Measurements from ENCODE around the gene ATF1. TPM values are rescaled to one million over a fixed set of nuclear protein-coding genes. Genes with fewer than 3 reads are reported as not detected.
A peak's percentile ranks its signal among the peaks of the same experiment; 100 is the strongest.
"Not testable (repeated sequence)": the region's sequence is repeated elsewhere in the genome, so short reads cannot be mapped to it uniquely, and the experiment has no call there.

The ATF1 gene
- polyA plus RNA-seq, 1 donor, result 35.3 TPM

DNA sequence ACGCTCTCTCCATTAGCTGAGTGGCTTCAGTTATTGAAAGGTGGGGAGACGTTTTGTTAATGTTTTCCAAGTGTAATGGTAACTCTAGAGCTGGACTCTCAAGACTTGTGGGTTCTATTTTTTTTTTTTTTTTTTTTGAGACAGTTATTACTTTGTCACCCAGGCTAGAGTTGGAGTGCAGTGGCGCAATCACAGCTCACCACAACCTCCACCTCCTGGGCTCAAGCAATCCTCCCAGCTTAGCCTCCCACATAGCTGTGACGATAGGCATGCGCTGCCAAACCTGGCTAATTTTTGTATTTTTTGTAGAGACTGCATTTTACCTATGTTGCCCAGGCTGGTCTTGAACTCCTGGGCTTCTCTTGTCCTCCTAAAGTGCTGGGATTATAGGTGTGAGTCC lies 26.2 kb downstream of the ATF1 start:
- Histone ChIP-seq H3K4me3 (ENCODE audit: low read length) (no peak overlapping the region), H3K9me3 (ENCODE audit: control insufficient read depth, low read depth, low read length) (peaks cover 3% of the 10 kb centered on the region), H3K27ac (ENCODE audit: low read length) (no peak overlapping the region), H3K27me3 (ENCODE audit: control insufficient read depth, insufficient read depth, low read length) (no peaks in the 10 kb centered on the region), H3K4me1 (ENCODE audit: control insufficient read depth, insufficient read depth, low read length) (no peaks in the 10 kb centered on the region), H3K36me3 (ENCODE audit: control insufficient read depth, insufficient read depth, low read length) (peaks cover 6% of the 10 kb centered on the region)
- no peak for DNase-seq
- WGBS (ENCODE audit: insufficient coverage, low lambda C conversion rate), result no CpG with 5 or more reads among the region's 5 CpGs

DNA sequence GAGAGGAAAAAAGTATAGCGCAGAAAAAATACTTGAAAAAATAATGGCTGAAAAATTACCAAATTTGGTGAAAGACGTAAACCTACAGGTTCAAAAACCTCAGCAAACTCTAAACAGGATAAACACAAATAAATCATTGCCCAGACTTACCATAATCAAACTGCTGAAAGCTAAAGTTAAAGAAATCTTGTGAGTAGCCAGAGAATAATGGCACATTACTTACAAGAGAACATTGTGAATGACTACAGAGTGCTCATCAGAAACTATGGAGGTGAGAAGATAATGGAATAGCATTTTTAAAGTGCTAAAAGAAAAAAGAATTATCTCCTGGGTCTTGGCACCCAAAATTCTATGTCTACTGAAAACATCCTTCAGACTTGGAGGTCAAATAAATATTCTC lies 36.0 kb downstream of the ATF1 start:
- Histone ChIP-seq H3K4me3 (ENCODE audit: low read length) (no peak overlapping the region), H3K4me1 (ENCODE audit: control insufficient read depth, insufficient read depth, low read length) (no peaks in the 10 kb centered on the region), H3K27me3 (ENCODE audit: control insufficient read depth, insufficient read depth, low read length) (no peaks in the 10 kb centered on the region), H3K9me3 (ENCODE audit: control insufficient read depth, low read depth, low read length) (peaks cover 15% of the 10 kb centered on the region), H3K27ac (ENCODE audit: low read length) (no peak overlapping the region), H3K36me3 (ENCODE audit: control insufficient read depth, insufficient read depth, low read length) (peaks cover 43% of the 10 kb centered on the region)
- WGBS (ENCODE audit: insufficient coverage, low lambda C conversion rate), result 100% methylated on average over 2 of the region's 2 CpGs
- DNase-seq, result no peak

GRCh38 chr12:50803230-50803875 lies 39.5 kb downstream of the ATF1 start:
- H3K27ac ChIP-seq (ENCODE audit: low read length), result no peak overlapping the region
- H3K27me3 ChIP-seq (ENCODE audit: control insufficient read depth, insufficient read depth, low read length), result no peaks in the 10 kb centered on the region
- H3K9me3 ChIP-seq (ENCODE audit: control insufficient read depth, low read depth, low read length), result peaks cover 9% of the 10 kb centered on the region
- WGBS (ENCODE audit: insufficient coverage, low lambda C conversion rate), result 100% methylated on average over 2 of the region's 2 CpGs
- no peak overlapping the region for H3K4me3 ChIP-seq (ENCODE audit: low read length)
- no peak for DNase-seq
- no peaks in the 10 kb centered on the region for H3K4me1 ChIP-seq (ENCODE audit: control insufficient read depth, insufficient read depth, low read length)
- H3K36me3 ChIP-seq (ENCODE audit: control insufficient read depth, insufficient read depth, low read length), result peaks cover 21% of the 10 kb centered on the region

GRCh38 chr12:50806176-50806575 lies 42.3 kb downstream of the ATF1 start:
- no peak overlapping the region for H3K27ac ChIP-seq (ENCODE audit: low read length)
- H3K4me3 ChIP-seq (ENCODE audit: low read length), result no peak overlapping the region
- H3K36me3 ChIP-seq (ENCODE audit: control insufficient read depth, insufficient read depth, low read length), result peaks cover 20% of the 10 kb centered on the region
- H3K27me3 ChIP-seq (ENCODE audit: control insufficient read depth, insufficient read depth, low read length), result no peaks in the 10 kb centered on the region
- DNase-seq, result peak; percentile 8 to 12
- no CpG with 5 or more reads among the region's 4 CpGs for WGBS (ENCODE audit: insufficient coverage, low lambda C conversion rate)
- H3K9me3 ChIP-seq (ENCODE audit: control insufficient read depth, low read depth, low read length), result no peaks in the 10 kb centered on the region
- no peaks in the 10 kb centered on the region for H3K4me1 ChIP-seq (ENCODE audit: control insufficient read depth, insufficient read depth, low read length)

DNA sequence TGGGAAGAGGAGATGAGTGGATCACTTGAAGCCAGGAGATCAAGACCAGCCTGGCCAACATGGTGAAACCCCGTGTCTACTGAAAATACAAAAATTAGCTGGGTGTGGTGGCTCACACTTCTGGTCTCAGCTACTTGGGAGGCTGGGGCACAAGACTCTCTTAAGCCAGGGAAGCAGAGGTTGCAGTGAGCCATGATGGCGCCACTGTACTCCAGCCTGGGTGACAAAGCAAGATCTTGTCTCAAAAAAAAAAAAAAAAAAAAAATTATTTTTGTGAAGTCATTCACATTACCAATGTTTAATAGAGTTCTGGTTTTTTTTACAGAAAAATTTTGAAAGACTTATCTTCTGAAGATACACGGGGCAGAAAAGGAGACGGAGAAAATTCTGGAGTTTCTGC lies 45.2 kb downstream of the ATF1 start:
- H3K27ac ChIP-seq (ENCODE audit: low read length); DNase-seq; H3K4me3 ChIP-seq (ENCODE audit: low read length); H3K27me3 ChIP-seq (ENCODE audit: control insufficient read depth, insufficient read depth, low read length); H3K9me3 ChIP-seq (ENCODE audit: control insufficient read depth, low read depth, low read length); H3K4me1 ChIP-seq (ENCODE audit: control insufficient read depth, insufficient read depth, low read length): not testable (repeated sequence)
- peaks cover 34% of the 10 kb centered on the region for H3K36me3 ChIP-seq (ENCODE audit: control insufficient read depth, insufficient read depth, low read length)
- 71% methylated on average over 1 of the region's 4 CpGs for WGBS (ENCODE audit: insufficient coverage, low lambda C conversion rate)

DNA sequence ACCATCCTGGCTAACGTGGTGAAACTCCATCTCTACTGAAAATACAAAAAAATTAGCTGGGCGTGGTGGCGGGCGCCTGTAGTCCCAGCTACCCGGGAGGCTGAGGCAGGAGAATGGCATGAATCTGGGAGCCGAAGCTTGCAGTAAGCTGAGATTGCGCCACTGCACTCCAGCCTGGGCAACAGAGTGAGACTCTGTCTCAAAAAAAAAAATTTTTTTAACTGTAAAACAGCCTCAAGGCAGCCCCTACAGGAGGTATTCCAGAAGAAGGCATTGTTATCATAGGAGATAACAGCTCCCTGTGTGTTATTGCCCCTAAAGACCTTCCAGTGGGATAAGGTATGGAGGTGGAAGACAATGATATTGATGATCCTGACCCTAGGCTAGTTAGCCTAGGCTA lies 51.0 kb downstream of the ATF1 start:
- not testable (repeated sequence) for H3K4me3 ChIP-seq (ENCODE audit: low read length); DNase-seq; H3K27me3 ChIP-seq (ENCODE audit: control insufficient read depth, insufficient read depth, low read length); H3K9me3 ChIP-seq (ENCODE audit: control insufficient read depth, low read depth, low read length); H3K27ac ChIP-seq (ENCODE audit: low read length); H3K4me1 ChIP-seq (ENCODE audit: control insufficient read depth, insufficient read depth, low read length)
- no CpG with 5 or more reads among the region's 7 CpGs for WGBS (ENCODE audit: insufficient coverage, low lambda C conversion rate)
- peaks cover 62% of the 10 kb centered on the region for H3K36me3 ChIP-seq (ENCODE audit: control insufficient read depth, insufficient read depth, low read length)

DNA sequence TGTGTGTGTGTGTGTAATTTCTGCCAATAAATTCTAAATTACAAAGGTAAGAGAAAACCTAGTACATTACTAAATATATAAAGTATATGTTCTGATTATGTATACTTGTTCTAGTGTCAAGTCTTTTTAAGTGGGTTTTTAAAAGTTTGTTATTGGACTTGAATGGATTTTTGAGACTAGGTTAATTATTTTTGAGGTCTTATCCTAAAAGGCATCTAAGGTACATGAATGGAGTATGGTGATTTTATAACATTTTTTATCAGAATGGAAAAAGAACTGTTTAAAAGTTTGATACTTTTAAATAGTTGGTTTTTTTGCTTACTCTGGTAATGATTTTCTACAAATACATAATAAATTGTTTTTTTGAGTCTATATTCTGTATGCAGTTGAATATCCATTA lies 56.3 kb downstream of the ATF1 start:
- H3K27ac ChIP-seq (ENCODE audit: low read length), result no peak overlapping the region
- H3K9me3 ChIP-seq (ENCODE audit: control insufficient read depth, low read depth, low read length), result no peaks in the 10 kb centered on the region
- H3K4me1 ChIP-seq (ENCODE audit: control insufficient read depth, insufficient read depth, low read length), result no peaks in the 10 kb centered on the region
- no peak for DNase-seq
- H3K27me3 ChIP-seq (ENCODE audit: control insufficient read depth, insufficient read depth, low read length), result no peaks in the 10 kb centered on the region
- H3K36me3 ChIP-seq (ENCODE audit: control insufficient read depth, insufficient read depth, low read length), result peaks cover 28% of the 10 kb centered on the region
- no peak overlapping the region for H3K4me3 ChIP-seq (ENCODE audit: low read length)

DNA sequence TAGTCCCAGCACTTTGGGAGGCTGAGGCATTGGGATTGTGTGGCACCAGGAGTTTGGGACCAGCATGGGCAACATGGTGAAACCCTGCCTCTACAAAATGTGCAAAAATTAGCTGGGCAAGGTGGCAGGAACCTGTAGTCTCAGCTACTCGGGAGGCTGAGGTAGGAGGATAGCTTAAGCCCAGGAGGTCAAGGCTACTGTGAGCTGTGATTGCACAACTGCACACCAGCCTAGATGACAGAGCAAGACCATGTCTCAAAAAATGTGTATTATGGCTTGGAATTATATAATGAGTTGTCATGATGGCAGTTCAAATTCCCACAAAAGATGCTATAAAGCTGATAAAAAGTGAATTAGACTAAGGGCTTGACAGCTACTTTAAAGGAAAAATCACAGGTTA lies 58.2 kb downstream of the ATF1 start:
- H3K4me1 ChIP-seq (ENCODE audit: control insufficient read depth, insufficient read depth, low read length), result peaks cover 3% of the 10 kb centered on the region
- no peaks in the 10 kb centered on the region for H3K9me3 ChIP-seq (ENCODE audit: control insufficient read depth, low read depth, low read length)
- H3K27me3 ChIP-seq (ENCODE audit: control insufficient read depth, insufficient read depth, low read length), result no peaks in the 10 kb centered on the region
- WGBS (ENCODE audit: insufficient coverage, low lambda C conversion rate), result no CpG with 5 or more reads among the region's 1 CpG
- no peak overlapping the region for H3K27ac ChIP-seq (ENCODE audit: low read length)
- H3K36me3 ChIP-seq (ENCODE audit: control insufficient read depth, insufficient read depth, low read length), result peaks cover 9% of the 10 kb centered on the region
- no peak for DNase-seq
- no peak overlapping the region for H3K4me3 ChIP-seq (ENCODE audit: low read length)

DNA sequence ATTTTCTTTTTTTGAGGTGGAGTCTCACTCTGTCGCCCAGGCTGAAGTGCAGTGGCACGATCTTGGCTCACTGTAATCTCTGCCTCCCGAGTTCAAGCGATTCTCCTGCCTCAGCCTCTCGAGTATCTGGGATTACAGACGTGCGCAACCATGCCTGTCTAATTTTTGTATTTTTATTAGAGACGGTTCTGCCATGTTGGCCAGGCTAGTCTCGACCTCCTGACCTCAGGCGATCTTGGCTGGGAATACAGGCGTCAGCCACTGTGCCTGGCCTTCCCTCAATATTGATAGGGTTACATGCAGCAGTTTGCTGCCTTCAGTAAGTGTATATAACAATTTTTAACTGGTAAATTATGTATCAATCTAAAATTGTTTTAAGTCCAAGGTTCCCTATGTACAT lies 59.8 kb downstream of the ATF1 start:
- not testable (repeated sequence) for H3K27ac ChIP-seq (ENCODE audit: low read length); H3K36me3 ChIP-seq (ENCODE audit: control insufficient read depth, insufficient read depth, low read length); H3K4me1 ChIP-seq (ENCODE audit: control insufficient read depth, insufficient read depth, low read length); H3K9me3 ChIP-seq (ENCODE audit: control insufficient read depth, low read depth, low read length); DNase-seq; H3K4me3 ChIP-seq (ENCODE audit: low read length); H3K27me3 ChIP-seq (ENCODE audit: control insufficient read depth, insufficient read depth, low read length)
- WGBS (ENCODE audit: insufficient coverage, low lambda C conversion rate), result 100% methylated on average over 2 of the region's 11 CpGs

DNA sequence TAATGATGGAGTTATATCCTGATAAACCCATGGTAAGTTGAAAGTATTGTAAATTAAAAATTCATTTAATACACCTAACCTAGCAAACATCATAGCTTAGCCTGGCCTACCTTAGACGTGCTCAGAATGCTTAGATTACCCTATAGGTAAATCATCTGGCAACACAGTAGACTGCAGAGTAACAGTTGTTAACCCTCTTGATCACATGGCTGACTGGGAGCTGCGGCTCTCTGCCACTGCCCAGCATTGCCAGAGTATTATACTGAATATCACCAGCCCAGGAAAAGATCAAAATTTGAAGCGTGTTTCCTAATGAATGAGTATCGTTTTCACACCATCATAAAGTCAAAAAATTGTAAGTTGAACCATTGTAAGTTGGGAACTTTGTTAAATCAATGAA lies 61.0 kb downstream of the ATF1 start:
- H3K27ac ChIP-seq (ENCODE audit: low read length), result peak overlapping the region; percentile 22
- H3K36me3 ChIP-seq (ENCODE audit: control insufficient read depth, insufficient read depth, low read length), result no peaks in the 10 kb centered on the region
- DNase-seq, result no peak
- H3K4me1 ChIP-seq (ENCODE audit: control insufficient read depth, insufficient read depth, low read length), result peaks cover 3% of the 10 kb centered on the region
- WGBS (ENCODE audit: insufficient coverage, low lambda C conversion rate), result 20% methylated on average over 1 of the region's 4 CpGs
- H3K4me3 ChIP-seq (ENCODE audit: low read length), result no peak overlapping the region
- no peaks in the 10 kb centered on the region for H3K9me3 ChIP-seq (ENCODE audit: control insufficient read depth, low read depth, low read length)
- H3K27me3 ChIP-seq (ENCODE audit: control insufficient read depth, insufficient read depth, low read length), result no peaks in the 10 kb centered on the region

GRCh38 chr12:50825372-50825838 lies 61.5 kb downstream of the ATF1 start:
- H3K9me3 ChIP-seq (ENCODE audit: control insufficient read depth, low read depth, low read length), result no peaks in the 10 kb centered on the region
- DNase-seq, result peak; percentile 54 to 76
- WGBS (ENCODE audit: insufficient coverage, low lambda C conversion rate), result no CpG with 5 or more reads among the region's 2 CpGs
- peaks cover 3% of the 10 kb centered on the region for H3K4me1 ChIP-seq (ENCODE audit: control insufficient read depth, insufficient read depth, low read length)
- no peaks in the 10 kb centered on the region for H3K27me3 ChIP-seq (ENCODE audit: control insufficient read depth, insufficient read depth, low read length)
- H3K27ac ChIP-seq (ENCODE audit: low read length), result peak overlapping the region; percentile 22
- no peaks in the 10 kb centered on the region for H3K36me3 ChIP-seq (ENCODE audit: control insufficient read depth, insufficient read depth, low read length)
- no peak overlapping the region for H3K4me3 ChIP-seq (ENCODE audit: low read length)
